ENCODE measurements around the gene ATP13A2.
A peak's percentile ranks its signal among the peaks of the same experiment; 100 is the strongest.

ATP13A2 gene, protein sequence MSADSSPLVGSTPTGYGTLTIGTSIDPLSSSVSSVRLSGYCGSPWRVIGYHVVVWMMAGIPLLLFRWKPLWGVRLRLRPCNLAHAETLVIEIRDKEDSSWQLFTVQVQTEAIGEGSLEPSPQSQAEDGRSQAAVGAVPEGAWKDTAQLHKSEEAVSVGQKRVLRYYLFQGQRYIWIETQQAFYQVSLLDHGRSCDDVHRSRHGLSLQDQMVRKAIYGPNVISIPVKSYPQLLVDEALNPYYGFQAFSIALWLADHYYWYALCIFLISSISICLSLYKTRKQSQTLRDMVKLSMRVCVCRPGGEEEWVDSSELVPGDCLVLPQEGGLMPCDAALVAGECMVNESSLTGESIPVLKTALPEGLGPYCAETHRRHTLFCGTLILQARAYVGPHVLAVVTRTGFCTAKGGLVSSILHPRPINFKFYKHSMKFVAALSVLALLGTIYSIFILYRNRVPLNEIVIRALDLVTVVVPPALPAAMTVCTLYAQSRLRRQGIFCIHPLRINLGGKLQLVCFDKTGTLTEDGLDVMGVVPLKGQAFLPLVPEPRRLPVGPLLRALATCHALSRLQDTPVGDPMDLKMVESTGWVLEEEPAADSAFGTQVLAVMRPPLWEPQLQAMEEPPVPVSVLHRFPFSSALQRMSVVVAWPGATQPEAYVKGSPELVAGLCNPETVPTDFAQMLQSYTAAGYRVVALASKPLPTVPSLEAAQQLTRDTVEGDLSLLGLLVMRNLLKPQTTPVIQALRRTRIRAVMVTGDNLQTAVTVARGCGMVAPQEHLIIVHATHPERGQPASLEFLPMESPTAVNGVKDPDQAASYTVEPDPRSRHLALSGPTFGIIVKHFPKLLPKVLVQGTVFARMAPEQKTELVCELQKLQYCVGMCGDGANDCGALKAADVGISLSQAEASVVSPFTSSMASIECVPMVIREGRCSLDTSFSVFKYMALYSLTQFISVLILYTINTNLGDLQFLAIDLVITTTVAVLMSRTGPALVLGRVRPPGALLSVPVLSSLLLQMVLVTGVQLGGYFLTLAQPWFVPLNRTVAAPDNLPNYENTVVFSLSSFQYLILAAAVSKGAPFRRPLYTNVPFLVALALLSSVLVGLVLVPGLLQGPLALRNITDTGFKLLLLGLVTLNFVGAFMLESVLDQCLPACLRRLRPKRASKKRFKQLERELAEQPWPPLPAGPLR

DNA sequence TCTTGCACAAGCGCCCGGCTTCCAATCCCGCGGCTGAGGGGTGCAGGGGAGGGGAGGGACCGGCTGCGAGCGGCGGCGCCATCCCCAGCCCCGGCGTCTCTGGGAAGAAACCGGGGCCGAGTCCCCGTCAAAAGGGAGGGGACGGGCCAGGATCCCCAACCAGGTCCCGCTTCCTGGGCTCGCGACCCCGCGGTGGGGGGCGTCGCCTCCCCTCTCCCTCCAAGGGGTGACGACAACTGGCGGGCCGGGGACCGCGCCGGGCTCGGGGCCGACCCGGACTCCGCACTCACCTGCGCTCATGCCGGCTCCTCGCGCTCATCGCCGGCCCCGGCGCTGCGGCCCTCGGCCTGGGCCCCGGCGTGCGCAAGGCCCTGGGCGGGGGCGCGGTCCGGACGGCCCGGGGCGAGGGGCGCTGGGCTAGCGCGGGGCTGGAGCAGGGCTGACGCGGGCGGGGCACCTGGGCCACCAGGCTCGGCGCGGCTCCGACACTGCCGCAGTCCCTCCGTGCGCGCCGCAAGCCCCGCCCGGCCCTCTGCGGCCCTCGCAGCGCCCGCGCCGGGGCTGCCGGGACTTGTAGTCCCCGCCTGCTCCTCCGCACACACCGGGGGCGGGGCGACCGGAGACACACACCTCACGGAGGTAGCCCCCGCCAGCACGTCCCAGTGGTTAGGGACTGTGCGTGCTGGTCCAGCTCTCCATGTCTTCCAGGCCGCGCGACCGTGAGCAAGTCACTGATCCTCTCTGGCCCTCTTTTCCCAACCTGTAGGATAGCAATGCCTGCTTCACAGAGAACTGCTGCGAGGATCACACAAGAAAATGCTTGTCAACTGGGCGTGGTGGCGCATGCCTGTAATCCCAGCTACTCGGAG is at the start of gene ATP13A2:
TSS of gene ATP13A2 (minus strand) at position 490 of the 869 bp plus-strand sequence. CDS start at position 300, 190 bp downstream.
- peak; percentile 83 for DNase-seq

DNA sequence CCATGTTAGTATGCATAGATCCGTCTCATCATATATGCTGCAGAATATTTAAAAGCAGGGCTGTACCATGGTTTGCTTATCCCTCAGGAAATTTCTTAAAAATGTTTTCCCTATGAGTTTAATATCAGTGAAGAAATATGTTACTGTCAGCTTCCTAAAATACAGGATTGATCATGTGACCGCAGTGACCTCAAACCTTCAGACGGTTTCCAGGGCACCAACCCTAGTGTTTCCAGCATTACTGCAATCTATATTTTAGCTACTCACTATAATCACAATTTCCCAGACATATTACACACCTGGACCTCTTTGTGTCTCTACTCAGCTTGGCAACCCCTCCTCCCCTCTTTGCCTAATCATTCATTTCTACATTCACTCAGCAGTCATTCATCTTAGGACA is 49.8 kb upstream of the ATP13A2 start:
- DNase-seq: no peak

DNA sequence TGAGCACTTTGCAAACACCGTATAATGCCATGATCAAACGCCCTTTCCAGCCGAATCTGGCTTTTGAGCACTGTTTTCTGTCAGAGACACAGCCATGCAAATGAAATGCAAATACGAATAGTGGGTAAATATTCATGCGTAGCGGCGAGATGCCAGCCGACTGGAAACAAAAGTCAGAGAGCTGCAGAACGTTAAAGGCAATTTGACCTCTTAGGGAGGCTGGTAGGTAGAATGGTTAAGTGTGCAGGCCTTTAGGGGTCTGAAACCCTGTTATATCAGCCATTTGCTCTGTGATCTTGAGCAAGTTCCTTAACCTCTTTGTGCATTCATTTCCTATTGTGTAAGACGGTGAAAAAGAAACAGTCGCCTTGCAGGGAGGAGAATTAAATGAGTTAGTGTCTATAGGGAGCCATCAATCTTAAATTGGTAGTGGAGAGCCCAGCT is 48.6 kb upstream of the ATP13A2 start:
- DNase-seq: no peak

DNA sequence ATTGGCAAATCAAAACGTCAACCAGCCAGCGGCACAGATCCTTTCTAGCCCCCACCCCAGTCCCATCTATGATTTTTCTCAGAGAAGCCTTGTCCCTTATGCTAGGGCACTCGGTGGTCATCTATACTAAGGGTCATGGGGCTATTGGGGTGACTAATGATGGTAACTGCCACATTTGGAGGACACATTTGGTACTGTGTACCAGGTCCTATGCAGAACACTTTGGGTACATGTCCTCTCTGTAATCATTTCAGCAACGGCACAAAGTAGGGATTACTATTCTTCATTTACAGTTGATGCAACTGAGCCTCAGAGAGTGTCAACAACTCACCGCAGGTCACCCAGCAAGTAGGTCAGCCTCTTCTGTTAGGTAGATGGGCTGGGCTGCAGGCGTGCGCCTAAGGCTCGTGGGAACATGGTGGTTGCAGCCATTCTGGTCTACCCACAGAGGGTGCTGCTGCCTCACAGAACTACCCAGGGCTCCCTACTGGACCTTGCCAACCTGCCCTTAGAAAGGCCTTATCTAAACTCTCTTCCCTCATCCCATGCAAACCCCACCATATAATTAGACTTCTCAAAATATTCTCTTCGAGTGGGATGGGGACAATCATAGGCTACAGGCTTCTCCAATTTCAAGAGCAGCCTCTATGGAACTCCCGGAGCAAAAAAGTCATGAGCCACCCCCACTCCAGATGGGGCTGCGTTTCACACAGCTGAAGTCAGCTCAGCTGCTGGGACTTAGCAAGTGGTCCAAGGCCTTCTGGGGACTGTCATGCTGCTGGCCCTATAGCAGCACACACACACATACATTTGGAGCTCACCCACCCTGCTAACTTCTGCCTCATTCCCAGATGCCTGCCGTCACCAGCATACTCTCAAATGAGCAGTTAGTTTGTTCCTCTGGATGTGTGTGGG is 47.9 kb upstream of the ATP13A2 start:
- peak; percentile 3 for DNase-seq

DNA sequence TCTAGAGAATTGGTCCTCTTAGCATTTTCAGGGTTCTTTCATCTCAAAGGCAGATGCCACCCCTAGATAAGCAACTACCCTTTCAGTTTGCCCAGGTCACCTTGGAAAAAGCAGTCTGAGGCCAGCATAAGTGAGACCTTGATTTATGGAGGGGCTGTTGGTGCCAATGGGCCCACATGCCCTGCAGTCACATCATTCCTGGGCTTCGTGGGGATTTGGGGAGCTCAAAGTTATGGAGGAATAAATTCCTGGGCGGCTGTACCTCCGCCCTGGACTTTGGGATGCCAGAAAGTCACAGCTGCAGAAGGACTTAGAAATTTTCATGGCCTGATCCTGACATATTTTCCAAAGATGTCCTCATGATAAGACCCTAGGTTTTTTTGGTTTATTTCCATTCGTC is 44.8 kb upstream of the ATP13A2 start:
- DNase-seq: no peak

DNA sequence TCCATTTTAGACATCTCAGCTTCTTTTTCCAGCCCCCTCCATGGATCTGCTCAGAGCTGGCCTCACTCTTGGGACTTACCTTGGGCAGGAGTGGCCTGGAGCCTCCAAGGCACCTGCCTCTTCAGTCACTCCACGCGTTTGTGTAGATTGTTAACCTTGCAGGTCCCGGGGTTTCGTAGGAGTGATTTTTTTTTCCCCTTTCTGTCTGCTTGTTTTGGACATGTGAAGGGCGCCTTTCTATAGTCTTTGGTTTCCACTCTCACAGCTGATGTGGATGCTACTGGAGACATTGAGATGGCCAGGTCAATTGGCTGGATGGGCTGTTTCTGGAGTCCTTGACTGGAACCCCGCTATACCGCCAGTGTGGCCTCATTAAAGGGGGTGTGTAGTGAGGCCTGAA is 44.1 kb upstream of the ATP13A2 start:
- no peak for DNase-seq

DNA sequence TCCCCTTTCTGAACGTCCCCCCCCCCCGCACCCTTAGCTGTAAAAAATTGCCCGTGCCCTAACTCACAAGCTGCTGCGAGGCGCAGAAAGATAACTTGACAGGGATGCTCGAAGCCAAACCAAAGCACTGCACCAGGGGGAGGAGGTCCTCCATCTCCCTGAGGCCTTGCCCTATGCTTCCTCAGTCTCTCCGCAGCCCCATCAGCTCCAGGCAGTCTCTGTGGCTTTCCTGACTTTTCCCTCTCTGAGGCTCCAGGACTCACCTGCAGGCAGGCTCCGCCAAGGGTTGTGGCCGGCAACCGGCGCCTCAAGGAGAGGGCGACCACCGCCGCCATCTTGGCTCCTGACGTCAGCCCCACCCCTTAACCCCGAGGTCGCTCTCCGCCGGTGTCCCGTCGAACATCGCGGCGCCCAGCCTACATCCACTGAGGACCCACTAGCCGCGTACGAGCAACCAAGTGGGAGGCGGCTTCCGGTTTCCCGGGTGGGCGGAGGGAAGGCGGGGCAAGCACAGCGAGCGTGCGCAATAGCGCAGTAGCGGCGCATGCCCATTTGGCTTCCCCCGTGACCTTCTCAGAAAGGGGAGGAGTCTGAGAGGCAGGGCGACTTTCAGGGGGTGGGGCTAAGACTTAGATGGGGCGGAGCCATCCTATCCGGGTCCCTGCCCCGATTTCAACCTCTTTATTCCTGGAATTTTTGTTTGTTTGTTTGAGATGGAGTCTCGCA is 42.1 kb upstream of the ATP13A2 start, which contains the start of gene SDHB:
TSS of gene SDHB (minus strand) at position 348 of the 726 bp plus-strand sequence. CDS start at position 335, 13 bp downstream.
- peak; percentile 97 for DNase-seq

DNA sequence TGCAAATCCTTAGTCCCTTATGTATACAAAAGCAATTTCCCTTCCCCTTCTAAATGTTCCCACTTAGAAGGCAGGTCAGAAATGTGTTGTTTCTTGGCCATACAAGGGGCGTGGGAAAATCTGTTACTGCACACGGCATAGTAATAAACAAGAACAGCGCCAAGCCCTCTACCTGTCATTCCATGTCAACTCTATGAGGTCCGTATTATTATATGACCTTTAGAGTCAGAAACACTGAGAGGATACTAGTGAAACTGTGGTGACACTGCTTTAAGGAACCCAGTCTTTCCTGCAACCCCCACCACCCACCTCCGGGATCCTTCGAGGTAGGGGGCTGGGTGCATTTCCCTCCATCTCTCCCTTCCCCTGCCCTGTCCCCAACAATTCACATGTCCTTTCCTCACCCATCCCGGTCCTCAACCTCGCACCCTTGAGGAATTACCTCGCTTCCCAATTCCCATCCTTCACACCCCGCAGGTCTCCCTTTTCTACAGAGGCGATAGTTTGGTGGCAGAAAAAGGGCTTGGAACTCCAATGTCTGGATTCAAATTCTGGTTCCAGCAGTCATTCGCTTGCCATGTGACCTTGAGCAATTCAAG is 41.5 kb upstream of the ATP13A2 start:
- DNase-seq: no peak

DNA sequence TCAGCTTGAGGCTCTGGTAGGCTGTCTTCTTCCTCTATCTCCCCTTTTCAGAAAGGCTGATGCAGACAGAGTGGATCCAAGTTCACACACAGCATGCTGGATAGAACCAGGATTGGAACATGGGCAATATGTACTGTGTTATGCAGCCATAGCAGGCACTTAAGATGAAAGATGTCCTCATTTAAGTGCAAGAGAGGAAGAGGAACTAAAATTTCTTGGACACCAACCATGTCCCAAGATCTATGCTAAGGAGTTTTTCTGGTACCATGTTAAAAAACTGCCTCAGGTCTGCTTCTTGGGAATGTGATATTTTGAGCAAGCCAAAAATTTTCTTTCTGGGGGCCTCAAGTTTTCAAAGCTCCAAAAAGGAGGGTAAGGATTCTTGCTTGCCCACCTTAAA is 40.9 kb upstream of the ATP13A2 start:
- no peak for DNase-seq

DNA sequence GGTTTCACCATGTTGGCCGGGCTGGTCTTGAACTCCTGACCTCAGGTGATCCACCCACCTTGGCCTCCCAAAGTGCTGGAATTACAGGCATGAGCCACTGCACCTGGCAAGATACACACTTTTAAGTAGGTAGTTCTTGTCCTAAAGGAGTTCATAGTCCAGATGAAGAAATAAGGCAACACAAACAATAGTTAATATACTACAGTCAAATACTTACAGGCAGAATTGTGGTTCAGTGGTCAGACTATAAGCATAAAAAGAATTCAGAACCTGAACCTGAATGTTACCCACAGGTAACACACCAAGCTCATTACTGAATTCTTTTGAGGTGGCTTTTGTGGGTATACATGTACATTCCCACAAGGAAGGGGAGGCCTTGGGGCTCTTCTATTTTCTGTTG is 40.3 kb upstream of the ATP13A2 start:
- no peak for DNase-seq

DNA sequence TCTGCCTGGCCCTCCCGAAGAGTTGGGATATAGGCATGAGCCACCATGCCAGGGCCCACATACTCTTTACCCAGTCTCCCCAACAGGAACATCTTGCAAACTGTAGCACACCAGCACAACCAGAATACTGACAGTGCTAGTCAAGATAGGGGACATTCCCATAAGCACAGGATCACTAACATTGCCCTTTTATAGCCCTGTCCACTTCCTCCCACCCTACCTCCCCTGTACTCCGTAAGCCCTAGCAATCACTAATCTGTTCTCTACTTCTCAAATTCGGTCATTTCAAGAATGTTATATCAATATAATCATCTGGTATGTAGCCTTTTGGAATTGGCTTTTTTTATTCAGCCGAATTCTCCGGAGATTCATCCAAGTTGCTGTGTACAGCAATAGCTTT is 36.2 kb upstream of the ATP13A2 start:
- no peak for DNase-seq

DNA sequence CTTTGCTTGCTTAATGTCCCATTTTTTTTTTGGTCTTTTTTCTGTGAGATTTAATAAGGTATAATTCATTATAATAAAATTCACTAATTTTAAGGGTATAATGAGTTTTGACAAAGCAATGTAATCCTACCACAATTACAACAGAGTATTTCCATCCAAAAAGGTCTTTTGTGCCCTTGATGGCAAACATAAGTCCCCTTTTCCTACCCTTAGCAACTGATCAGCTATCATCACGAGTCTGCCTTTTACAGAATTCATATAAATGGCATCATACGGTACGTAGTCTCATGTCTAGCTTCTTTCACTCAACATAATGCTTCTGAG is 34.6 kb upstream of the ATP13A2 start:
- no peak for DNase-seq

DNA sequence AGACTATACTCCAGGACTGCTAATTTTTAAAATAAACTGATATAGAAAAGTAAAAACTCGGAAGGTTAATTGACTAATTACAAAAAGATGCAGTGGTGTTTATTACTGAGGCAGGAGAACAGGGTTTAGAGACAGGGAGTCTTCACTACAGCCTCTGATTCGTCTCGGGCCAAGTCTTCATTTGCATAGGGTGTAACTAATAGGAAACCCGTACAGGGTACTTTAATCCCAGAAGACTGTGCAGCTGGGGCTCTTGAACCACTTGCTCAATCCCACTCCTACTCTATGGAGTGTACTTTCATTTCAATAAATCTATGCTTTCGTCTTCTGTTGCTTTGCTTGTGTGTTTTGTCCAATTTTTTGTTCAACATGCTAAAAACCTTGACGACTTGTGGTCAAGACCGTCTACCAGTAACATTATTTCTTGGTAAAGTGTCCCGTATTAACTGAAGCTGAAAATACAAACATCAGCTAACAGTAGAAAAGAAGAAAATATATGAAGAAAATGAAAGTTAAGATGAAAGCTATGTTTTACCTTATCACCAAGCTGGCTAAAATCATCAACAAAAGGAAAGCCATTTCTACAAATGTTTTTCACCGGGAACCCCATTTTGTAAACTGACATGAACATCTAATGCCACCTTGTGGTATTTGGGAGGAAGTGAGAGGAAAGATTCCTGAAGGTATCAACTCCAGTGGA is 34.1 kb upstream of the ATP13A2 start:
- DNase-seq: no peak

DNA sequence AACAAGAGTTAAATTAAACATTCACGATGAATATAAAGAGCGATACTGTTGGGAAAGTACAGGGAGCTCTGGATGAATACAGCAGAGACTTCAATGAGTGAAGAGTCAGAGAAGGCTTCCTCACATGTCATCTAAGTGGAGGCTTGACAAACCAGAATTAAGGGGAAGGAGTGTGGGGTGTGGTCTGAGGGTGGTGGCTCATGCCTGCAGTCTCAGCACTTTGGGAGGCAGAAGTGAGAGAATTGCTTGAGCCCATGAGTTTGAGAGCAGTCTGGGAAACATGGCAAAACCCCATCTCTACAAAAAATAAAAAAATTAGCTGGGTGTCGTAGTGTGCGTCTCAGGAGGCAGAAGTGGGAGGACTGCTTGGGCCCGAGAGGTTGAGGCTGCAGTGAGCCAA is 33.4 kb upstream of the ATP13A2 start:
- DNase-seq: no peak

DNA sequence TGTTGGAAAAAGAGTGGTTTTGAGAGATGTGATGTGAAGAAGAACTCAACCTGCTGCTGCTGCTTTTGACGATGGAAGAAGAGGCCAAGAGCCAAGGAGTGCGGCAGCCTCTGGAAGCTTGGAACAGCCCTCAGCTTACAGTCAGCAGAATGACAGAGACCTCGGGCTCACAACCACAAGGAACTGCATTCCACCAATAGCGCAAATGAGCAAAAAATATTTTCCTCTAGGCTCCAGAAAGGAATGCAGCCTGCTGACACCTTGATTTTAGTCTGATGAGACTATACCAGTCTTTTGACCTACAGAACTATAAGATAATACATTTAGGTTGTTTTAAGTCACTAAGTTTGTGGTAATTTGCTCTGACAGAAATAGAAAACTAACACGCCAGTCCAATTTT is 31.9 kb upstream of the ATP13A2 start:
- DNase-seq: no peak

DNA sequence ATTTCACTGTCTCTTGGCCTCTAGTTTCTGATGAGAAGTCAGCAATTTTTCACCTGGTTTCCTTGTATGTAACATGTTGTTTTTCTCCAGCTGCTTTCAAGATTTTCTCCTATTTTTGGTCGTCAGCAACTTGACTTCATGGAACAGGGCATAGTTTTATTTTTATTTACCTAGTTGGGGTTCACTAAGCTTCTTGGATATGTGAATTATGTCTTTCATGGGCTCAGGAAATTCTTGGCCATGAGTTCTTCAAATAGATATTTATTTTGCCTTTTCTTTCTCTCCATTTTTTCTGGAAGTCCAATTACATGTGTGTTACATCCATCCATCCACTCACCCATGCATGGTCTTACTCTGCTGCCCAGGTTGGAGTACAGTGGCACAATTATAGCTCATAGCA is 28.4 kb upstream of the ATP13A2 start:
- DNase-seq: no peak

DNA sequence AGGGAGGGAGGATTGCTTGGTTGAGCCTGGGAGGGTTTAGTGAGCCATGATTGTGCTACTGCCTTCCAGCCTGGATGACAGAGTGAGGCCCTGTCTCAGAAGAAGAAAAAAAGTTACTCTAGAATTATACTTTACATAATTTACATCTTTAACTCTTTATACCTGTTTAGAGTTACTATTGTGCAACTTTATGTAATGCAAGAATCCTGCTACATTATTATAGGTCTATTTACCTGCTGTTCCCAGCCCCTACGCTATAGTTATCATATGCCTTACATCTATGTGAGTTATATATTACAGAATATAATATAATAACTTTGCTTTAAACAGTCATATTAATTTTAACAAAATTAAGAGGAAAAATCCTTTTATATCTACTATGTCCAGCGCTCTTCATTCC is 27.8 kb upstream of the ATP13A2 start:
- DNase-seq: no peak

DNA sequence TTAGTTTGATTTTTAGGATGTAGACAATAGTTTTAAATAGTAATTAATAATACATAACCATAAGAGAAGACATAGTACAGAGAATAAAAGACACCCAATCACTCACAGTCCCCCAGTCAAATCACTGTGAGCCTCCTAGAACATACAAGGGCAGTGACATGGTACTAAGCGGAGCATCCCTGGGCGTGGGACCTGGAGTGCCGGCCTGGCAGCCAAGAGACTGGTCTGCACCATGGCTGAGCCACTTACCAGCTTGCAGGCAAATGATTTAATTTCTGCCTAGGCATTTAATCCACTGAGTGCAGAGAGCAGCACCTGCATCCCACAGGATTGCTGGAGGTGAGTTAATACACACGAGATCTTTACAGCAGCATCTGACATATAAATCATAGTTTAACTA is 21.8 kb upstream of the ATP13A2 start:
- DNase-seq: no peak

DNA sequence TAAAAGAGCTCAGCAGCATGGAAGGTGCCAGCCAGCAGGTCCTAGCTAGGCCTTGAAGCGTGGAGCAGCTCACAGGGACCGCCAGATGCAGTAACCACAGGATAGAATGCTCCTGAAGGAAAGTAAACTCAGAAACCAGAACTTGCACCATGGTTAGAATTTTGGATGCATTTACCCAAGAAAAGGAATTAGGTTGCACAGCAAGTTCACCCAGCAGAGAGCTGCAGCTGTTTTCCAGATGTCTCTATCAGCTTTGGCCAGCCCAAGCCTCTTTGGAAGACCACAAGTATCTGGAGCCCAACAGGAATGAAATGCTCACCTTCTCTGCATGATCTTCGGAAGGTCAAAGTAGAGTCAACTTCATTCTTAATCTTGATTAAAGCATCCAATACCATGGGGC is 21.0 kb upstream of the ATP13A2 start:
- no peak for DNase-seq

DNA sequence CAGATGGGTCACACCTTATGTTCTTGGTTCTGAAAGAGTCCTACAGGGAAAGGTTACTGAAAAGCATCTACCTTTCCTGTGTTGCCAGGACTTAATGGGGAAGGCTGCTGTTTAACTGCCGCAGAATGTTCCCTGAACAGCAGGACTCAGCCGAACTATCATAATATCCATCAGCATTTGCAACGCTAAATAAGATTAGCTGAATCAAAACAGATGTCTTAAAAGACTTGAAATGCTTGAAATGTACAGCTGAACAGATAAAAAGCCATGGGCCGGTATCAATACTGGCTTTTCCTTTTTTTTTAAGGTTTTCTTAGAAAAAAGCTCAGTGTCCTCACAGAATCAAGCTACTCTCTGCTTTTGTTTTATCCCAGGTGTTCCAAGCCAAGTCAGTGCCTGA is 19.7 kb upstream of the ATP13A2 start:
- DNase-seq: no peak
